Renal cortical epithelial cell (primary cell): ENCODE measurements around the gene LGMN. TPM values are rescaled to one million over a fixed set of nuclear protein-coding genes. Genes with fewer than 3 reads are reported as not detected.
A peak's percentile ranks its signal among the peaks of the same experiment; 100 is the strongest.
"Not testable (repeated sequence)": the region's sequence is repeated elsewhere in the genome, so short reads cannot be mapped to it uniquely, and the experiment has no call there.

ENCODE experiments used
- DNase-seq: peaks from one replicate; pipeline ENCODE4 v3.0.0-alpha.2; 2011; ENCODE audit warnings: low read depth
- total RNA-seq: library from RNA; depleted of rRNA; stranded (reverse); fragments of >200 nt; gene quantifications from 2 replicates; pipeline ENCODE4 v1.2.3, GENCODE V29; 2014

The LGMN gene
- total RNA-seq, 1 donor from 2014 or later: 88.1 TPM

DNA sequence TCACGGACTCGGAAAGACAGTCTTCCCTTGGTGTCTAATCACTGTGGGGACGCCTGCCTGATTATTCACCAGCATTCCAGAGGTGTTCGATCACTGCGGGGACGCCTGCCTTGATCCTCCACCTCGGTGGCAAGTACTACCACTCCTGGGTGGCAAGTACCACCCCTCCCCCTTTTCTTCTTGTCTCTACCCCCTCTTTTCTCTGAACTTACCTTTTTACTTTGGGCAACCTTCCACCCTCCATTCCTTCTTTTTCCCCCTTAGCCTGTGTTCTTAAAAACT lies 12.0 kb upstream of the LGMN start:
- DNase-seq: no peak

GRCh38 chr14:92759679-92760523 lies 11.5 kb upstream of the LGMN start:
- peak; percentile 32 for DNase-seq

DNA sequence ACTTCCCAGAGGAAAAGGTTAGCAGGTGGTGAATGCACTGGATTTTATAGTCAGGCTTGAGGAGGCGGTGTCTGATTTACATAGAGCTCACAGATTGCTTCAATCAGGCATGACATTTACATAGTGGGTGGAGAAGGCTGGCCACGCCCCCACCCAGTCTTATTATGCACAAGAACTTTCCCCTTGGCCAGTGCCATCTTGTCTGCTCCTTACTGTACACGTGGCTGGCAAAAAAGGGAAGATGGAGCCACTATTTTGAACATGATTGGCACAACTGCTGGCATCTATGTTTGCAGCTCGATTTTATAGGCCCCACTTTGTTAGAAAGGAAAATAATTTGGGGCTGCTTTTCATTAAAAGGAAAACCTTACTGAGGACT lies 10.9 kb upstream of the LGMN start:
- peak; percentile 69 for DNase-seq

DNA sequence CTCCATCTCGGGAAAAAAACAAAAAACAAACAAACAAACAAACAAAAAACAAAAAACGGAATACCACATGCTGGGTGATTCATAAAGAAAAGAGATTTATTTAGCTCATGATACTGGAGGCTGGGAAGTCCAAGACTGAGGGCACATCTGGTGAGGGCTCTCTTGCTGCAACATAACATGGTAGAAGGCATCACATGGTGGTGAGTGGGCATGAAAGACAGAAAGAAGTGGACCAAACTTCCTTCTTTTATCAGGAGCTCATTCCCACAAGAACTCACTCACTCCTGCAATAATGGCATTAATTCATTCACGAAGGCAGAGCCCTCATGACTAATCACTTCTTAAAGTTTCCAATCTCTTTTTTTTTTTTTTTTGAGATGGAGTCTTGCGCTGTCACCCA lies 8.0 kb upstream of the LGMN start:
- DNase-seq: no peak

GRCh38 chr14:92755495-92755894 lies 7.1 kb upstream of the LGMN start:
- DNase-seq: no peak

GRCh38 chr14:92754966-92755365 lies 6.5 kb upstream of the LGMN start:
- no peak for DNase-seq

- no peak for DNase-seq
Measured at GRCh38 chr14:92753250-92753649, 4.8 kb upstream of the LGMN start.

DNA sequence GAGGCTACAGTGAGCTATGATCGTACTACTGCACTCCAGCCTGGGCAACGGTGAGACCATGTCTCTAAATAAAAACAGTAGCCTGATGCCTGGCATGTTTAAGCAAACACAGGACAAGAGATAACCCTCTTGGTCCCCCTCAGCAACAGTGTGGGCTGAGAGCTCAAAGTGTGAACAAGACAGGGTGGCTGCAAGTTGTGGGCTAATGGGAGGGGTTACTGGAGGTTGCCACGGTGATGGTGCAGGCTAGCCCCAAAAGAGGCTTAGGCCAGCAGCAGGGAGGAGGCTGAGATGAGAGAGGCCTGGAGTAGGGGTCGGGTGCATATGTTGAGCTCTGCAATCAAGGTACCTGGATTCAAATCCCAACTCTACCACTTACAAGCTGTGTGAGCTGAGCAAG lies 3.4 kb upstream of the LGMN start:
- no peak for DNase-seq

- no peak for DNase-seq
Measured at GRCh38 chr14:92750994-92751400, 2.6 kb upstream of the LGMN start.

GRCh38 chr14:92750222-92750728 lies 1.8 kb upstream of the LGMN start:
- not testable (repeated sequence) for DNase-seq

DNA sequence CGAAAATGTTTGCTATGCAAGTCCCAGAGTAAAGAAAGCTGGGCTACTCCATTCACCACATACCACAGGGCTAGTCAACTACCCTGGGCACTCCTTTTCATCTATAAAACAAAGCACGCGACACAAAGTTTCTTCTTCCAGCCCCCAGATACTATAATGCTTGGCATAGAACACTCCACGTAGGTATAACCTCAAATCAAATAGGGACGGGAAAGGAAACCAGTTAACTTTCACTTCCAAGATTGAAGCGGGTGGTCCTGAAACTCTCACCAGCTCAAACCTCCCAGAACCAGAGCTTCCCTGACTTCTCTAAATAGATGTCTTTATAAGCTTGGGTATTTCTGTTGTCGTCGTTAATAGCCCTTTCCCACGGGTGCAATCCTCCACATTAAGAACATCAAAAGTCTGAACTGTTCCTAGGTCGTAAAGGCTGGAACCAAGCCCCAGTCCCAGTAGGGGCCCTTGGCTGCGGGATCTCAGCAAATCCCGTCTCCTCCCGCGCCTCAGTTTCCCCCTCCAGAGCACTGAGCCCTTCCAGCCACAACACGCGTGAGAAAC lies 647 bp downstream of the LGMN start:
- DNase-seq: peak; percentile 48

DNA sequence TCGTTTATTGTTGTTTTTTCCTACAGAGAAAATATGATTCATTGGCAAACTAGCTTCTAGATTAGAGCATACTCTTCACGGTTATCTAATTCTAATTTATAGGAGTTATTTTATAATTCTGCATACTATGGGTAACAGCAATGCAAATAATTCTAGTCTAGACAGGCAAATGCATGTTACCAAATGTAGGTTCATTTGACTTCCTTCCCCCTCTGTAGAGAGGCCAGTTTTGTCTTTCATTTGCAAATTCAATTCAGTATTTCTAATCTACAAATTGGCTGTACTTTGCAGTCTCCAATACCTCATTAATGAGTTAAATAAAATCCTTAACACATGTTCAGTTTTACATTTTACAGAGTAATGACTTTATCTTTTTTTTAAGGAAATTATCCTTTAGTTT lies 4.2 kb downstream of the LGMN start:
- DNase-seq: no peak

- no peak for DNase-seq
Measured at GRCh38 chr14:92740440-92740839, 8.0 kb downstream of the LGMN start.

GRCh38 chr14:92737619-92738188 lies 10.7 kb downstream of the LGMN start:
- no peak for DNase-seq

DNA sequence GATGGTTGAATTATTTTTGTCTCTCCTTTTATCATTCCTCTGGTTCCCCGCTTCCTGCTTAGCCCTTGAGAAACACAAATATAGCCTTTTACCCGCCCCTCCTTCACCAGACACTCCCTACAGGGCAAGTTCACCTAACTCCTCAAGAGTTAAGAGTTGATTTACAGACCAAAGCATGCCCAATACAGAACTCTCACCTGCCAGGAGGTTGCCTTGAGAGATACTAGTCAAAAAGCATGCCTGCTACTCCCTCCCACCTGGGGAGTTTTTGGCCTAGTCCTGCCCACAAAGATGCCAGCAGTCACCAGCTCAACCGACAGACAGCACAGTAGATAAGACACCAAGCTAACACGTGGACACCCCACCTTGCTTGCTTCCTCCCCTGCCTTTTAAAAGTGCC lies 11.2 kb downstream of the LGMN start:
- no peak for DNase-seq

GRCh38 chr14:92735344-92735743 lies 13.1 kb downstream of the LGMN start:
- no peak for DNase-seq

- no peak for DNase-seq
Measured at GRCh38 chr14:92734618-92735017, 13.8 kb downstream of the LGMN start.

GRCh38 chr14:92733007-92733406 lies 15.4 kb downstream of the LGMN start:
- no peak for DNase-seq

- no peak for DNase-seq
Measured at GRCh38 chr14:92731622-92732115, 16.8 kb downstream of the LGMN start.

GRCh38 chr14:92729634-92730358 lies 18.6 kb downstream of the LGMN start:
- peak; percentile 90 for DNase-seq

GRCh38 chr14:92728759-92729364 lies 19.6 kb downstream of the LGMN start:
- DNase-seq: peak; percentile 89

GRCh38 chr14:92726933-92727262 lies 21.5 kb downstream of the LGMN start:
- no peak for DNase-seq
